Measurements from ENCODE around the gene B4GALNT4. TPM values are rescaled to one million over a fixed set of nuclear protein-coding genes. Genes with fewer than 3 reads are reported as not detected.

The B4GALNT4 gene
- total and polyA plus RNA-seq, 2 of the 13 experiments (the other 11 are each of a cell fraction or from before 2014, with no cell fraction given): 30.5 to 50.1 TPM

- Histone ChIP-seq H2AFZ (ENCODE audit: low read length) (no peak overlapping the region), H3K36me3 (replicated peaks in 1 of 2; ENCODE audit: control insufficient read depth in 1 of 2, insufficient read depth in 2 of 2, low read length in 2 of 2) (no peaks in the 10 kb centered on the region), H3K79me2 (ENCODE audit: insufficient read depth, low read length) (peaks cover 8% of the 10 kb centered on the region), H3K4me1 (ENCODE audit: insufficient read depth, low read length) (peaks cover 70% of the 10 kb centered on the region), H3K9ac (ENCODE audit: insufficient read depth, low read depth, low read length) (no peak overlapping the region), H4K20me1 (ENCODE audit: insufficient read depth, low read length) (no peaks in the 10 kb centered on the region), H3K27ac (ENCODE audit: extremely low read length, insufficient read depth, low read length) (no peak overlapping the region), H3K4me2 (ENCODE audit: low read depth, low read length) (peak overlapping the region; percentile 90), H3K27me3 (ENCODE audit: control insufficient read depth in 1 of 2, insufficient read depth in 2 of 2, low read length in 2 of 2) (peaks cover 2 to 14% of the 10 kb centered on the region in 2 experiments; a peak in 4 of 5 replicates), H3K9me3 (ENCODE audit: low read length) (no peaks in the 10 kb centered on the region), H3K4me3 (replicated peaks in 1 of 3; ENCODE audit: insufficient read depth in 1 of 3, low read depth in 2 of 3, low read length in 3 of 3) (peak overlapping the region in 1 of 3 experiments; percentile 75; a peak in 1 of 6 replicates)
- in situ Hi-C loops (cut with HindIII; ENCODE audit: extremely low pct_ligation_motif_present, low pct_unique_long_range_greater_than_20kb): no loop called here
- intact Hi-C loops (cut with micrococcal nuclease; ENCODE audit: unreplicated experiment): loop anchor here (2.0 kb wide), 1 partner anchor 17 kb away; no protein-coding TSS in a partner anchor
- no peak for FAIRE-seq
- WGBS (ENCODE audit: low lambda C conversion rate): 43% methylated on average over 6 of the region's 36 CpGs
- BruUV-seq (replicated peaks): no TSS peak
- ChIA-PET CTCF (ENCODE audit: low intra/inter-chr PET ratio, low total read pairs) (no interaction called here), POLR2A (interaction anchor here (0.9 to 2.6 kb wide), 3 partner anchors 17 to 57 kb away, joined by 3 to 15 read pairs (median 3); no protein-coding TSS in a partner anchor)
- no peak for ATAC-seq
- DNase-seq (ENCODE audit: low spot score): no peak
- no peak for TF ChIP-seq NAIF1 (CRISPR knock-in tag; IDR thresholded peaks at IDR 0.05; ENCODE audit: borderline replicate concordance)
- TF ChIP-seq, protein P1, sequence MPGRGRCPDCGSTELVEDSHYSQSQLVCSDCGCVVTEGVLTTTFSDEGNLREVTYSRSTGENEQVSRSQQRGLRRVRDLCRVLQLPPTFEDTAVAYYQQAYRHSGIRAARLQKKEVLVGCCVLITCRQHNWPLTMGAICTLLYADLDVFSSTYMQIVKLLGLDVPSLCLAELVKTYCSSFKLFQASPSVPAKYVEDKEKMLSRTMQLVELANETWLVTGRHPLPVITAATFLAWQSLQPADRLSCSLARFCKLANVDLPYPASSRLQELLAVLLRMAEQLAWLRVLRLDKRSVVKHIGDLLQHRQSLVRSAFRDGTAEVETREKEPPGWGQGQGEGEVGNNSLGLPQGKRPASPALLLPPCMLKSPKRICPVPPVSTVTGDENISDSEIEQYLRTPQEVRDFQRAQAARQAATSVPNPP (CRISPR knock-in tag; IDR thresholded peaks at IDR 0.05): no peak
- TF ChIP-seq, protein P2, sequence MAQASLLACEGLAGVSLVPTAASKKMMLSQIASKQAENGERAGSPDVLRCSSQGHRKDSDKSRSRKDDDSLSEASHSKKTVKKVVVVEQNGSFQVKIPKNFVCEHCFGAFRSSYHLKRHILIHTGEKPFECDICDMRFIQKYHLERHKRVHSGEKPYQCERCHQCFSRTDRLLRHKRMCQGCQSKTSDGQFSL (CRISPR knock-in tag; IDR thresholded peaks at IDR 0.05): peak; percentile 62
- TF ChIP-seq ZNF382 (CRISPR knock-in tag; IDR thresholded peaks at IDR 0.05; ENCODE audit: borderline replicate concordance): no peak
- no peak for TF ChIP-seq EEA1 (CRISPR knock-in tag; IDR thresholded peaks at IDR 0.05; ENCODE audit: borderline replicate concordance)
- TF ChIP-seq HNRNPL (IDR thresholded peaks at IDR 0.05; ENCODE audit: low read depth, low read length): 0 out of 2 replicates have a peak, but pooled peaks have one; percentile 20
- peak; percentile 48 for TF ChIP-seq HNRNPK (IDR thresholded peaks at IDR 0.05; ENCODE audit: low read depth, low read length, poor library complexity, severe bottlenecking)
- TF ChIP-seq ZNF780A (CRISPR knock-in tag; IDR thresholded peaks at IDR 0.05): no peak
- TF ChIP-seq AGO2 (optimal IDR thresholded peaks at IDR 0.05; ENCODE audit: low read depth, low read length): peak; percentile 35
- TF ChIP-seq HNF4A (CRISPR knock-in tag; IDR thresholded peaks at IDR 0.05): no peak
- no peak for TF ChIP-seq POLR2AphosphoS5 (IDR thresholded peaks at IDR 0.05; ENCODE audit: low read depth, low read length)
- TF ChIP-seq CHD4 (IDR thresholded peaks at IDR 0.05; ENCODE audit: borderline replicate concordance, low read length): no peak
- no peak for TF ChIP-seq ZNF614 (CRISPR knock-in tag; IDR thresholded peaks at IDR 0.05; ENCODE audit: borderline replicate concordance)
- TF ChIP-seq SAP130 (CRISPR knock-in tag; IDR thresholded peaks at IDR 0.05; ENCODE audit: low read depth): no peak
- no peak for TF ChIP-seq GTF2F1 (IDR thresholded peaks at IDR 0.05; ENCODE audit: low read length)
- TF ChIP-seq ZFP41 (CRISPR knock-in tag; IDR thresholded peaks at IDR 0.05; ENCODE audit: borderline replicate concordance): no peak
- TF ChIP-seq IKZF1 (IDR thresholded peaks at IDR 0.05): no peak
- no peak for TF ChIP-seq SKIL (CRISPR knock-in tag; IDR thresholded peaks at IDR 0.05; ENCODE audit: borderline replicate concordance)
- TF ChIP-seq PCBP2 (optimal IDR thresholded peaks at IDR 0.05; ENCODE audit: low read depth, low read length, poor library complexity, severe bottlenecking): no peak
- TF ChIP-seq ZNF720 (CRISPR knock-in tag; IDR thresholded peaks at IDR 0.05): no peak
- 0 out of 2 replicates have a peak, but pooled peaks have one; percentile 25 for TF ChIP-seq ZFY (CRISPR knock-in tag; IDR thresholded peaks at IDR 0.05)
- no peak for TF ChIP-seq SP1 (IDR thresholded peaks at IDR 0.05)
- no peak for TF ChIP-seq SP1 (CRISPR knock-in tag; IDR thresholded peaks at IDR 0.05)
- TF ChIP-seq SALL1 (CRISPR knock-in tag; IDR thresholded peaks at IDR 0.05): 0 out of 2 replicates have a peak, but pooled peaks have one; percentile 3
These were observed 22.9 kb downstream of the B4GALNT4 start for GRCh38 chr11:392102-392777.
